Measurements from ENCODE around the gene SHCBP1L.

DNA sequence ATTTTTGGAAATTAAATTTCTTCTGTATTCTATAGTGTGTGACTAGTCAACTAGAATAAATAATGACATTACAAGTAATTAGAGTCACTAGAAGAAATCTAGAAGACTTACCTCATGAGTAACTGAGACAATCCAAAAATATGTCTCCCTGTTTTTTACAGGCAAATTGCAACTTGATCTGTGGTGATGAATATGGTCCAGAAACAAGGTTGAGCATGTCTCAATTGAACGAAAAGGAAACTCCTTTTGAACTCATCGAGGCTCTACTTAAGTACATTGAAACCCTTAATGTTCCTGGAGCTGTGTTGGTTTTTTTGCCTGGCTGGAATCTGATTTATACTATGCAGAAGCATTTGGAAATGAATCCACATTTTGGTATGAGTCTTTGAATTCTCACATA is 77.1 kb downstream of the SHCBP1L start:
- TF ChIP-seq POLR2AphosphoS5 (IDR thresholded peaks at IDR 0.05; ENCODE audit: borderline replicate concordance, low read depth, low read length) = no peak
- no peak for TF ChIP-seq EZH2 (IDR thresholded peaks at IDR 0.05)
- TF ChIP-seq FOXP2 (optimal IDR thresholded peaks at IDR 0.05; ENCODE audit: control extremely low read depth, extremely low read length, insufficient read depth) = no peak
